Activated T-helper 1 cell treated with anti-CD3 and anti-CD28 coated beads, Interleukin-2, amount 50 U/mL, for 16 hours (primary cell): Measurements from ENCODE around the gene TMBIM4.
"Not testable (repeated sequence)": the region's sequence is repeated elsewhere in the genome, so short reads cannot be mapped to it uniquely, and the experiment has no call there.

Source experiments
- DNase-seq, 2 donors: peaks; one replicate each; pipeline ENCODE4 v3.0.0-alpha.2; 2020; ENCODE audit warnings: low read depth in 1 of 2, low spot score in 1 of 2

Gene TMBIM4, protein sequence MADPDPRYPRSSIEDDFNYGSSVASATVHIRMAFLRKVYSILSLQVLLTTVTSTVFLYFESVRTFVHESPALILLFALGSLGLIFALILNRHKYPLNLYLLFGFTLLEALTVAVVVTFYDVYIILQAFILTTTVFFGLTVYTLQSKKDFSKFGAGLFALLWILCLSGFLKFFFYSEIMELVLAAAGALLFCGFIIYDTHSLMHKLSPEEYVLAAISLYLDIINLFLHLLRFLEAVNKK

DNA sequence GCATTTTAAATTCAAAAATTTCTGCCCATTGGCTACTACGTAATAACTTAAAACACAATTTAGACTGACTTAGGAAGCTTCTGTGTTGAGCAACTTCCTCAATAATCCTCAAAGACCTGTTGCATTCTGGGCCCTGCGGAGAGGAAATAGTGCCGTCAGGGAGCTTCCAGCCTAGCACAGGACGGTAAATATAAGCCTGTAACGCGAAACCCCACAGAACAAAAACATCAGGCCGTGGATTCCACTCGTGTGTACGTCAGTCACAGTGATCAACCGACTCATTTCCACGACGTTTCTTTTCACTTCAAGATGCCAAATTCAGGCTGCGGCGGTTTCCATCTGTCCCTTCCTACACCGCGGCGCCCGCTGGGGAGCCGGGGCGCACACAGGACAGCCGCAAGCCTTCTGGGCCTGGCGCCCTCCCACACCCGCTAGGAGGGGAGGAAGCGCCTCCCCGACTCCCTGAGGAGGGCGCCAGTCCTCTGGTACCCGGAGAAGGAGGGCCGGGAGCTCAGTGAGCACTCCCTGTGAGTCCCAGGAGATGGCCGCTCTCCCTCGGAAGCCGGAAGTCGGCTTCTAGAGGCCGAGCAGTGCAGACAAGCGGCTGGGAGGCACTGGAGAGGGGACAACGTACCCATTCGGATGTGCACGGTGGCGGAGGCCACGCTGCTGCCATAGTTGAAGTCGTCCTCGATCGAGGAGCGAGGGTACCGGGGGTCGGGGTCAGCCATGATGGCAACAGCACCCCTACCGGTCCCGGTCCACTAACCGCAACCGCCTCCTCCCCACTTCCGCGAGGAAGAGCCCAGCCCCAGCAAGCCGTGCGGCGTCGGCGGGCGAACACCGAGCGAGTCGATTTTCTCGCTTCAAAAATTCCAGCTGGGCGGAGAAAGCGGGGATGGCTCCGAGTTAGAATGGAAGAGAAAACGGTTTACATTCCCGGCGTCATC, at the start of gene TMBIM4:
TMBIM4 (minus strand) TSS at position 776 of the 950 bp plus-strand sequence; CDS start at position 731, 45 bp downstream.
- DNase-seq = peak; percentile 69 to 75

DNA sequence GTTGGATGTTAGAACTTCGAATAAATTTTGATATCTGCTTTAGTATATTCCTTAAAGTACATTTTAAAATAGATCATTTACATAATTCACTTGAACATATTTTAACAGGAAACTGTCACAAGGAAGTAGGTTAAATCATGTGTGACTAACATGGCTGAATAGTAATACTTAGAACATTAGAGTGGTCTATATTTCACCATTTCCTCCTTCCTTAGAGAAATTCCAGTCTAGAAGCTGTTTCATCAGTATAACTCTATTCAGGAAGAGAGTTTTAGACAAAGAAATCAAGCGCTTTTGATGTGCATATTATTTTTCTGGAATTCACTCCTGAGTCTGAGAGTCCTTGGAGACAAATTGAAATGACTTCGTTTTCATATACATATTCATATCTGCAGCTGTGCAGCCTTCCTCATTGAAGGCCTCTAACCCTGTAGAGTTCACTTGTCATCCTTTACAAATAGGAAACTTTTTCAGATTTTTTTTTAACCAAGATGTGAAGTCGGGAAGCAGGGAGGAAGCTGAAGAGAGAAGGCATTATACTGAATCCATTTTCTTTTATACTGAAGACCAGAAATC, 47.6 kb upstream of the TMBIM4 start:
- DNase-seq = no peak

DNA sequence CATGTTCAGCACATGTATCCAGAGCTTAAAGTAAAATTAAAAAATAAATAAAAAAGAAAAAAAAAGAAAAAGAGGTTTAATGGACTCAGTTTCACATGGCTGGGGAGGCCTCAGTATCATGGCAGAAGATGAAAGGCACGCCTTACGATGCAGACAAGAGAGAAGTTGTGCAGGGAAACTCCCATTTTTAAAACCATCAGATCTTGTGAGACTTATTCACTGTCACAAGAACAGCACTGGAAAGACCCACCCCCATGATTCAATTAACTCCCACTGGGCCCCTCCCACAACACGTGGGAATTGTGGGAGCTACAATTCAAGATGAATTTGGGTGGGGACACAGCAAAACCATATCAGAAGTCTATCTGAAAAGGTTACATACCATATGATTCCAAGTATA, 43.2 kb upstream of the TMBIM4 start:
- not testable (repeated sequence) for DNase-seq

DNA sequence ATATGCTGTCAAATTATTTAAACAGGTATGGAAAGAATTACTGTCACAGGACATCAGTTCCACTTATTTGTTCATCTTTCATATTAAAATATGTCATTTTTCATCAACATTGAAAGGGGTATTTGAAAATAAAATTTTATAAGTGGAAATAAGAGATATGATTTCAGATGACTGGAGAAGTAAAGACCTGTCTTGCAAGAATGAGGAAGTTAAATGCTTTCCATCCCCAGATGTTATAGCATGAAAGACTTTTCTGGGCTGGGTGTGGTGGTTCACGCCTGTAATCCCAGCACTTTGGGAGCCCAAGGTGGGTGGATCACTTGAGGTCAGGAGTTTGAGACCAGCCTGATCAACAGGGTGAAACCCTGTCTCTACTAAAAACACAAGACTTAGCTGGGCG, 41.8 kb upstream of the TMBIM4 start:
- not testable (repeated sequence) for DNase-seq

DNA sequence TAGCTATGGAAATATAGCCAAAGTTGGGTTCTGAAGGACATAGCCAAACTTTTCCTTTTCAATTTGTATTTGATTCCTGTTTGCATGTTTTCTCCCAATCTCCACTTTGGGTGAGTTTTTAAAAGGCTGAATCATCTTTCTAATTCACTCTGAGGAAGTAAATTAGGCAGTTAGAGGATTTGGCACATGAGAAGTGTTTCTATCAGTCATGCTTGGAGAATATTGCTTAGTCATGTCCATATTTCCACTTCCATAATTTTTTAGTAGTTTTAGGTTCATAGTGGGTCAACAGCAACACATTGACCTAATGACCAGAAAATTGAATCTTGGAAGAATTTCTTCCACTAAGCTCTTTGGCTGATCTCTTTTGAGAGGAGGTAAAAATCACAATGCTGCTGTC, 41.0 kb upstream of the TMBIM4 start:
- DNase-seq = no peak

DNA sequence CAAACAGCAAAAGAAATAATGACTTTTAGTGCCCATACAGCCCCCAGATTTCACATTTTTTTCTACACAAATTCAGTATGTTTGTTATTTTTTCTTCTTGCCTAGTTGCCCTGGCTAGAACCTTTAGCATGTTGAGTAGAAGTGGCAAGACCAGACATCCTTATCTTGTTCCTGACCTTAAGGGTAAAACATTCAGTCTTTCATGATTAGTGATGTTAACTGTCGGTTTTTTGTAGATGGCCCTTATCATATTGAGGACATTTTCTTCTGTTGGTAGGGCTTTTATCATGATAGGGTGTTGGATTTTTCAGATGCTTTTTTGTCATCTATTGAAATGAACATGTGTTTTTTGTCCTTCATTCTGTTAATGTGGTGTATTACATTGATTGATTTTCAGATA, 36.3 kb upstream of the TMBIM4 start:
- no peak for DNase-seq

DNA sequence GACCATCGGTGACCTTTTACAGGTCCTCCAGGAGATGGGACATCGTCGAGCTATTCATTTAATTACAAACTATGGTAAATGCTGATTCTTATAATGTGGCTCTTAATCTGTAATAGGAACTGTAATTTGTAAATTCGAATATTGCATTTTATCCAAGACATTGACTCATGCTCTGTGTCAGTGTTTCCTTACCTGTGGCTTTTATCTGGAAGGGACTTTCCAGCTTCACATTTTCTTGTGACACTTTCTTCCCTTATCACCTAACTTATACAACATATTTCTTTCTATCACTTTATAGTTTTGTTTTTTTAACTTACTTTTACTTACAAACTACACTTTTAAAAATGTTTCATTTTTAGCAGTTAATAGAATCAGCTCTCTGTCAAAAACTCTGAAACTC, 34.0 kb upstream of the TMBIM4 start:
- DNase-seq = no peak

DNA sequence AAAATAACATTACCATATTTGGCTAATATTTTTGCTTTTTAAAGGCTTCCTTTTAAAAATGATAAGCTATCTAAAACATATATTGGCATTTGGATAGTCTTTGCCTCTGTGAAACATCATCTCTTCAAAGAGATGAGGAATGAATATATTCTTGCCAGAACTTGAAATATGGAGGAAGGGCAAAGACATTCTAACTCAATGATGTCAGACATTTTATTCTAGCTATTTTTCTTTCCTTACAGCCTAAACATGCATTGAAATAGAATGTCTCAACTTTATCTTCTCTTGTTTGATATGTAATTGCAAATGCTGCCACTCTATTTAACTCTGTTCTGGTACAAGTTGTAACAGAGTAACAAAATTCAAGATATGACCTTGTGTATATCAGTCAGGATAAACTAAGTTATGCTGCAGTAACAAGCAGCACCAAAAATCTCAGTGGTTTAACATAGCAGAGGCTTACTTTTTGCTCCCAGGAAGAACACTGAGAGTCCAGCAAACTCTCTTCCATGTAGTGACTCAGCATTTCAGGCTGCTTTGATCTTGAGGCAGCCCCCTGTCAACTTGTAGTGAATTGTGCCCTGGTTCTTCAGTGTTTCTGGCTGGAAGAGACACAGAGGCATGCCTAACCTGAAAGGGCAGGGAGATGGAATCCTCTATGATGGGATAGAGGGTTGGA, 30.2 kb upstream of the TMBIM4 start:
- no peak for DNase-seq

DNA sequence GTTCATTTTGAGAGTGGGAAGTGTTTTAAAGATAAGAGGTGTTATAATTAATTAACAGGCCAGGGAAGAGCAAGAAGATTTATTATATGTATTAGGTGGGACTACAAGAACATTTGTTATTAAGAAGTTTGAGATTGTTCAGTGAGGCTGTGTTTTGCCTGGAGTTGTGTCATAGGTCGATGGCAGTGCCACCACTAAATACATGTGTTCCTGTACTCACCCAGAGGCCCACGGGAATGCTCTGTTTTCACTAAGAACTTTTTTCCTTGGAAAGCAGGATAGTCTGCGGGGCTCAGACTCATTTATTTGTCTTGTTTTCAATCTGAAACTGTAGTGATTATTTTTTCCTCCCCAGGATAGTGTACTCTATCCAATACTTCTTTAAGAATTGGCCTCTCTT, 29.3 kb upstream of the TMBIM4 start:
- no peak for DNase-seq

DNA sequence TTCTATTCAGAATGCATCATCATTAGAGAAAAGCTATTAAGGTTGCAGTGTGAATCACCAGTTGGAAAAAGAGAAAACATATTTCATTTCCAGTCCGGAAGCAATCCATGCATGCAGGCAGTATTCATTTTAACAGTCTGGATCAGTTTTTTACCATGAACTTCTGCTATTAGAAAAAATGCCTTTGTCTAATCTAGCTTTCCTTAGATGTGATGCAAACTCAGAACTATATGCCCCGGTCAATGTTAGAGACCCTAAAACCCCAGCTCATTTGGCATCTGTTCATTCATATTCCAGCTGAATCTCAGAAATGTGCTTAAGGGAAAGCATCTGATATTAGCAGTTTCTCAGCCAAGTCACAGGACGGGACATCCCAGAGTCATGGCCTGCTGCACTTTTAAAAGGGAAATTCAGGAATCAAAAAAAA, 27.7 kb upstream of the TMBIM4 start:
- DNase-seq = no peak

DNA sequence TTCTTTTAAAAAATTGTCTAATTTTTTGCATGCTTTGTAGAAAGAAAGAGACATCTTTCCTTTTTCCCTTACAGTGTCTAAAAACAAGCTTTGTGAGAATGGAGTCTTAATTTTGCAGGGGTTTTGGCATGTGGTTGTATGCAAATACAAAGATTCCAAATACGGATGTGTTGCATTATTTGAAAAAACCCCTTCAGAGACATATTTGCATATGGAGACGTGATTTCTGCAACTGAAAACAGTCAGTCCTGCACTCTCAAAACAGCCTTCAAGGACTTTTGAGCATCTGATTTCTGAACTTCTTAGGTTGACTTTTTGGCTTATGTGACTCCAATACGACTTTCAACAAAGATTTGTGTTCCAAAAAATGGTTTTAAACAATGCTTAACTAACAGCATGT, 27.0 kb upstream of the TMBIM4 start:
- DNase-seq = no peak

DNA sequence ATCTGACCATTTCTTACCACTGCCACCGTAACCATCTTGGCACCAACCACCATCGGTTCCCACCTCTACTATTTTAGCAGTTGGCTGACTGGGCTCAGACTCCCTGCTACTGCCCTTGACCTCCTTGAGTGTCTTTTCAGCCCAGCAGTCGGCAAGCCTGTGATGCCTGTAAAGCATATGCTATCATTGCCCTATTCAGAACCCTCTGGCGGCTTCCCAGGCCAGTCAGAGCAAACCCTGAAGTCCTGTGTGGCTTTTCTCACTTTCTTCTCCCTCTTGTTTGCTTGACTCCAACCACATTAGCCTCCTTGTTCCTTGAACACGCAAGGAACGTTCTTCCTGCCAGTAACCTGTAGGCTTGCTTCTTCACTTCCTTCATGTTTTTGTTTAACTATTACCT, 25.4 kb upstream of the TMBIM4 start:
- no peak for DNase-seq

DNA sequence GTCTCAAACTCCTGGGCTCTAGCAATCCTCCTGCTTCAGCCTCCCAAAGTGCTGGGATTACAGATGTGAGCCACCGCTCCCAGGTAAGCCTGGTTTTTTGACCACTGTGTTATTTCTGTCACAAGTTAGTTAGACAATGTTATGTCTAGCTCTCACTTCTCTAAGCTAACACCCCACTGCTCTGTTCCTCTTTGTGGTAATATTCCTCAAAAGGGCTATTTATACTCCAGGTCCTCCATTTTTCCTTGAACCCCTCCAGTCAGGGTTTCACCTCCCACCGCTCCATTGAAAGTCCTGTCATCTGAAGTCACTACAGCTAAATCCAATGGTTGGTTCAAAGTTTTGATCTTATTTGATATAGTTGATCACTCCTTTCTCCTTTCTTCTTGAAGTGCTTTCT, 24.3 kb upstream of the TMBIM4 start:
- no peak for DNase-seq

DNA sequence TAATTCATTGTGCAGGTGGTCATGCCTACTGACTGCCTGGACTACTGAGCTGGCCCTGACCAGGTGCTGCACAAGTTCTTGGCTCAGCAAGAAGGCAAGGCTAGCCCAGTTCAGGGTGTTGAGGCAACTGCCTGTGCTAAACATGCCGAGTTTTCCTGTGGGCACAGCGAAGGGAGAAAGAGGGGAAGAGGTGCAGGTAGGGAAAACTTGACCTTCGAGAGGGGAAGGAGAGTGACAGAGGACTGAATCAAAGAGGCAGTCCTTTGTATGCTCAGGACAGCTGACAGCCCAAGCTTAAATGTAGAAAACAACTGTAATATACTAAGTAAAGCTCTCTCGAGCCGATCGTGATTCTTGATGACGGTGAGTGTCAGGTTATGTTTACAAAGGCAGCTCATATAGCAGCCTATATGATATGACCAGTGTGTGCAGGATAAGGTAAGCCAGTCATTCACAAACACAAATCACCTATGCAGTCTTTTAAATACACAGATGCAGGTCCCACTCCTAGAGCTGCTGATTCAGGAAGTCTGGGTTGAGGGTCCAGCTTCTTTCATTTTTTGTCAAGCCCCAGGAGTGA, 21.8 kb upstream of the TMBIM4 start:
- DNase-seq = no peak

DNA sequence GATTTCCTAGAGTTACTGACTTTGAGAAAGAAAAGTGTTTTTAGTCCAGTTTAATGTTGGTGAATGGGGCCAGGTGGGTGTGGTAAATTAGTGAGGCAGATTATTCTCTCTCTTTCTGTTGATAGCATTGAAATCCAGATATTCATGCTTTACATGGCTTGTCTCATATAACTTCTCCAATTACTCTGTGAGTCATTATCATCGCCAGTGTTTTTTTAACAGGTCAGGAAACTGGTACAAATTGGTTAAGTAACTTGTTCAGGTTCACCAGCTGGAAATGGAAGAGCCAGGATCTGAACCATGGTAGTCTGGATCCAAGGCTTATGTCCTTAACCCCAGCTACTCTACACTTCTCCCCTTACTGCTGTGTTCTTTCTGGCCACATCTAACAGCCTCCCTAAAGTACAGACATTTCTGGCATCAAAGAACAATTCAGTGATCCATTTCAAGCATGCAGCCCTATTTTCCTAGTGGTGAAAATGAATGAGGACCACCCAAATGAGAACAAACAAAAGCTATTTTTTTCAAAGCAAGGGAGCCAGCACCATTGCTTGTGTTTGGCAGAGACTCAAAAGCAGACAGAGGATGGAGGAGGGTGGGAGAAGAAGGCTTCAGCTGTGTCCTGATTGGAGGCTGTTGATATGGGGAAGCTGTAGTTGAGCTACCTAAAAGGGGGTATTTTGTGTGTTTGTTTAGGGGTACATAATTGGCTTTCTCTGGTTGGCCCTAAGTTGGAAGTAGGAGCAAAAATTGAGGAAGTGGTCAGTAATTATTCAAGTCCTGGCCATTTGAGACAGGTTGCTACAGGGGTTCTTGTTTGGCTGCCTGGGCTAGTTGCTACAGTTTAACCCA, 20.9 kb upstream of the TMBIM4 start:
- no peak for DNase-seq

DNA sequence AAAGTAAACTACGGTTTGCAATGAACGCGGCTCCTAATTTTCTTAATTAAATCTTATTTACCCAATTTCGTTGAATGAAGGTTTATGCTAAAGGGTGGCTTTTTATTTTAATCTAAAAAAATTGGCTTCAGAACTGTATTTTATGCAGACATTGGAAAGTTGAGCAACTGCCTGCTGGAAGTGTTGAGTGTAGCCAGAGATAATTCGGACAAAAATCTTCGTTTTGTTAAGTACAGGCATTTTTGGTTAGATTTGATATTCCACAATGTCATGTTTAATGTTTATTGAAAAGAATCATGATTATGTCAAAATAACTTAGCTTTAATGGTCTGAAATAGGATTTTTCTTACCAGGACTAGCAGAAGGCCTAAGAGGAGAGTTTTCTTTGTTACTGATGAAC, 20.1 kb upstream of the TMBIM4 start:
- no peak for DNase-seq

DNA sequence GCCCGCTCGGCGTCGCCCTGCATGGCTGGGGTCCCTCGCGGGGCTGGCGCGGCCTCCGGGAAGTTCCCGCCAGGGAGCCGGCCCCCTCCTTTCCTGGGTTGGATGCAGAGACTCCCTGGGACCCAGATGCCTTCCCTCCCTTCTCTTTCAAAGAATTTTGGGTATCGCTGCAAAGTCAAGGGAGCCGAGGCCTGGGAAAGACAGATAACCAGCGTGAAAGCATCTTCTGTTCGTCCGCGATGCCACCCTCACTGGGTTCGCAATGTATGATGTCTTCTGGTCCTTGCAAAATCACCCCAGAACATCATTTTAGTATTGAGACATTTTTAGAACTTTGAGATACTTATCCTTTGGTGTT, 19.7 kb upstream of the TMBIM4 start:
- DNase-seq = no peak

DNA sequence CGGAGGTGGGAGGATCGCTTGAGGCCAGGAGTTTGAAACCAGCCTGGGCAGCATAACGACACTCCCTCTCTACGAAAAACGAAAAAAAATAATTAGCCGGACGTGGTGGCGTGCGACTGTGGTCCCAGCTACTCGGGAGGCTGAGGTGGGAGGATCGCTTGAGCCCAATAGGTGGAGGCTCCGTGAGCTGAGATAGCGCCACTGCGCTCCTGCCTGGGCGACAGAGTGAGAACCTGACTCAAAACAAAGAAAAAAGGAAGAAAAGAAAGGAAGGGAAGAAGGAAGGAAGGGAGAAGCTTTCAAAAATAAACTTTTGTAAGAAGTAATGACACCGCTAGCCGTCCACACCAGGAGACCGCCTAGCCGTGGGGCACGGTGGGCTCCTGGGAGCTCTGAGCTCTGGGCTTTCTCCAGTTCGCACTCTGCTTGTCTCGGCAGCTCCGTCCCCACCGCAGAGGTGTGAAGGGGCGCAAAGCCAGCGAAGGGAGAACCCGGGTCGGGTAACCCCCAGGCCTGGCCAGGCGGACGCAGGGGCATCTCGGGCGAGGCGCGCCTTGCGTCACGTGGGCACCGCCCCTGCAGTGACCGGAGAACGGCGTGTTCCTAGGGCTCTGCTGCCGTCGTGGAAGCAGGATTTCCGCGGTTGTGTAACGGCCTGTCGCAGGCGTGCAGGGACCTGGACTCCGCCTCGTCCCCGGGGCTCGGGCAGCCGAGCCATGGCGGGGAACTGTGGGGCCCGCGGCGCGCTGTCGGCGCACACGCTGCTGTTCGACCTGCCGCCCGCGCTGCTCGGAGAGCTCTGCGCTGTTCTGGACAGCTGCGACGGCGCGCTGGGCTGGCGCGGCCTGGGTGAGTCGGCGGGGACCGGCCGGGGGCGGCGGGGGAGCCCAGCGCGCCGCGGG, 19.0 kb upstream of the TMBIM4 start, which contains the start of gene IRAK3:
IRAK3 (plus strand) TSS at position 631 of the 902 bp plus-strand sequence; CDS start at position 717, 86 bp downstream.
- no peak for DNase-seq

DNA sequence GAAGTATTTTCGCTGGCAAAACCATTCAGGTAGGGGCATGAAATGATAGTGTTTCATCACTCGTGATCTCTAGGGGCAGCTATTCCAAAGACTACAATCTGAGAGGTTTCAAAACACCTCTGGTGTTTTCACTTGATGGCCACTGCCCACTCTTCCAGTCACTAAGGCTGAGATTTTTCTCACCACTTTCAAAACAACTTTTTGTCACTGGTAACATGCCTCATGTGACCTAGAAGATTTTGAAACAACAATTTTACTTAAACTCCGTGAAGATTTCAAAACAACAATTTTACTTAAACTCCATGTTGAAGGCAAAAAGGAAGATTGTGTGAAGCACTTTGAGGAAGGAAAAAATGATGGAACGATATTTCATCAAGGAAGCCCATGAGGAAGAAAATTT, 18.0 kb upstream of the TMBIM4 start:
- no peak for DNase-seq
